ENCODE data around the gene PLEKHA7.

PLEKHA7 gene

GRCh38 chr11:16789560-16790485 lies 224.4 kb downstream of the PLEKHA7 start:
- no peak for DNase-seq (ENCODE audit: low read depth, low spot score)

GRCh38 chr11:16789063-16789420 lies 225.2 kb downstream of the PLEKHA7 start:
- DNase-seq (ENCODE audit: low read depth, low spot score): no peak

GRCh38 chr11:16788141-16789062 lies 225.8 kb downstream of the PLEKHA7 start:
- peak; percentile 95 for DNase-seq (ENCODE audit: low read depth, low spot score)

GRCh38 chr11:16787035-16787742 lies 227.0 kb downstream of the PLEKHA7 start:
- DNase-seq (ENCODE audit: low read depth, low spot score): no peak

- no peak for DNase-seq (ENCODE audit: low read depth, low spot score)
These were observed 228.1 kb downstream of the PLEKHA7 start for GRCh38 chr11:16786131-16786530.

- DNase-seq (ENCODE audit: low read depth, low spot score): peak; percentile 62
These were observed 228.6 kb downstream of the PLEKHA7 start for GRCh38 chr11:16785520-16786128.

- no peak for DNase-seq (ENCODE audit: low read depth, low spot score)
These were observed 229.5 kb downstream of the PLEKHA7 start for GRCh38 chr11:16784666-16785065.

GRCh38 chr11:16784097-16784496 lies 230.1 kb downstream of the PLEKHA7 start:
- peak; percentile 44 for DNase-seq (ENCODE audit: low read depth, low spot score)

GRCh38 chr11:16783321-16783801 lies 230.9 kb downstream of the PLEKHA7 start:
- no peak for DNase-seq (ENCODE audit: low read depth, low spot score)

- no peak for DNase-seq (ENCODE audit: low read depth, low spot score)
These were observed 232.0 kb downstream of the PLEKHA7 start for GRCh38 chr11:16781936-16782919.

GRCh38 chr11:16780698-16781550 lies 233.3 kb downstream of the PLEKHA7 start:
- no peak for DNase-seq (ENCODE audit: low read depth, low spot score)

GRCh38 chr11:16780146-16780545 lies 234.1 kb downstream of the PLEKHA7 start:
- DNase-seq (ENCODE audit: low read depth, low spot score): no peak

GRCh38 chr11:16779436-16779835 lies 234.8 kb downstream of the PLEKHA7 start:
- peak; percentile 52 for DNase-seq (ENCODE audit: low read depth, low spot score)

- DNase-seq (ENCODE audit: low read depth, low spot score): no peak
These were observed 235.3 kb downstream of the PLEKHA7 start for GRCh38 chr11:16778876-16779275.

GRCh38 chr11:16778286-16778685 lies 235.9 kb downstream of the PLEKHA7 start:
- DNase-seq (ENCODE audit: low read depth, low spot score): no peak

- DNase-seq (ENCODE audit: low read depth, low spot score): no peak
These were observed 236.6 kb downstream of the PLEKHA7 start for GRCh38 chr11:16777613-16777975.

- DNase-seq (ENCODE audit: low read depth, low spot score): no peak
These were observed 237.3 kb downstream of the PLEKHA7 start for GRCh38 chr11:16776711-16777612.

Data from ELF-1 (cell line).